GM10266 (cell line): ENCODE measurements around the gene SLC17A2.

ENCODE experiments used
- DNase-seq: peaks from one replicate; pipeline ENCODE4 v3.0.0; 2012; ENCODE audit errors: extremely low spot score
- TF ChIP-seq, protein P1 (sequence below): IDR thresholded peaks from 2 replicates; pipeline ENCODE4 v1.5.1; 2012; ENCODE audit warnings: mild to moderate bottlenecking, low read depth; ENCODE audit not compliant: control insufficient read depth, insufficient read depth; ENCODE audit errors: missing control alignments

SLC17A2 gene

GRCh38 chr6:25960734-25961133 lies 30.2 kb upstream of the SLC17A2 start:
- TF ChIP-seq, protein P1, sequence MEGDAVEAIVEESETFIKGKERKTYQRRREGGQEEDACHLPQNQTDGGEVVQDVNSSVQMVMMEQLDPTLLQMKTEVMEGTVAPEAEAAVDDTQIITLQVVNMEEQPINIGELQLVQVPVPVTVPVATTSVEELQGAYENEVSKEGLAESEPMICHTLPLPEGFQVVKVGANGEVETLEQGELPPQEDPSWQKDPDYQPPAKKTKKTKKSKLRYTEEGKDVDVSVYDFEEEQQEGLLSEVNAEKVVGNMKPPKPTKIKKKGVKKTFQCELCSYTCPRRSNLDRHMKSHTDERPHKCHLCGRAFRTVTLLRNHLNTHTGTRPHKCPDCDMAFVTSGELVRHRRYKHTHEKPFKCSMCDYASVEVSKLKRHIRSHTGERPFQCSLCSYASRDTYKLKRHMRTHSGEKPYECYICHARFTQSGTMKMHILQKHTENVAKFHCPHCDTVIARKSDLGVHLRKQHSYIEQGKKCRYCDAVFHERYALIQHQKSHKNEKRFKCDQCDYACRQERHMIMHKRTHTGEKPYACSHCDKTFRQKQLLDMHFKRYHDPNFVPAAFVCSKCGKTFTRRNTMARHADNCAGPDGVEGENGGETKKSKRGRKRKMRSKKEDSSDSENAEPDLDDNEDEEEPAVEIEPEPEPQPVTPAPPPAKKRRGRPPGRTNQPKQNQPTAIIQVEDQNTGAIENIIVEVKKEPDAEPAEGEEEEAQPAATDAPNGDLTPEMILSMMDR, result no peak
- no peak for DNase-seq

DNA sequence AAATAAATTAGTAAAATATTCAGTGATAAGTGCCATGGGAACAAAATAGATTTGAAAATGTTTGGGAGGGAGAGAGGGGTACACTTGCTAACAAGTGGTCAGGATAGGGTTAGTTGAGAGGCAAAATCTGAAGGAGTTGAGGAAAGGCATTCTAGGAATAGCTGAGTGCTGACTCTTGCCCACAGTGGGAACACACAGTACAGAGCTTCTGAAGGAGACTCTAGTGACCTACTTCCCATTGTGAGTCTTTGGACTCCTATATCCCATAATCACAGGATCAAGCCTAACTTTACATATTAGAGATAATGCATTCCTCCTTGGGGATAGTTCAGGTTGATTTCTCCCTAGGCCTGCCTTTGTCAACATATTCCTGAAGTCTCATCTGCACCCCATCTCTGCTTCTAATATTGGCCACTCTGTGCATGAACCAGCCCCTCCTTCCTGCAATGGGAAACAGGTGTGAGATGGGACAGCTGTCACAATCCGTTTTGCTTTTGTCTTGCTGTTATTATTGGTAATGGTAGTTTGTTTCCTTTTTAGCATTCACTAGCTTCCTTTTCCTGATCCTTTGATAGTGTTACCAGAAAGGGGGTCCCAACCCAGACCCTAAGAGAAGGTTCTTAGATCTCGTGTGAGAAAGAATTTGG lies 29.5 kb upstream of the SLC17A2 start:
- TF ChIP-seq, protein P1, result no peak
- DNase-seq, result no peak

- DNase-seq, result no peak
- TF ChIP-seq, protein P1, result no peak
Observed at GRCh38 chr6:25958700-25959162, 28.2 kb upstream of the SLC17A2 start.

DNA sequence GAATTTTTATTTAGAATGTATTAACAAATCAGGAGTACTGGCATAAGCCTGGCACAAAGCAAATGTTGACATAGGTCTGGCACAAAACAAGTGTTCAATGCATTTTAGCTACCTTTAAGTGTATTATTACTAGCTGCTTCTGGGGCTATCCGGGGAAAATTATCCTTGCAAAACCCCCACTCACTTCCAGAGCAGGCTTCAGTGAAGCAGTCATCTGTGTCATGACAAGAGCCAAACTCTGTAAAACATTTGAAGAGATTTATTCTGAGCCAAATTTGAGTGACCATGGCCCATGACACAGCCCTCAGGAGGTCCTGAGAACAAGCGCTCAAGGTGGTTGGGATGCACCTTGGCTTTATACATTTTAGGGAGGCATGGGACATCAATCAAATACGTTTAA lies 25.7 kb upstream of the SLC17A2 start:
- TF ChIP-seq, protein P1, result no peak
- no peak for DNase-seq

DNA sequence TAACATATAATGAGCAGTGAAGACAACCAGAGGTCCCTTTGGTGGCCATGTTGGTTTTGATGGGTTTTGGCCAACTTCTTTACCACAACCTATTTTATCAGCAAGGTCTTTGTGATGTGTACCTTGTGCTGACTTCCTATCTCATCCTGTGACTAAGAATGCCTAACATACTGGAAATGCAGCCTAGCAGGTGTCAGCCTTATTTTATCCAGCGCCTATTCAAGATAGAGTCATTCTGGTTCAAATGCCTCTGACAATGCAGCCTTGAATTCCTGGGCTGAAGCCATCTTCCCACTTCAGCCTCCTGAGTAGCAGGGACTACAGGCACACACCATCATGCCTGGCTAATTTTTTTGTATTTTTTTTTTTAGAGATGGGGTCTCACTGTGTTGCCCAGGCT lies 24.3 kb upstream of the SLC17A2 start:
- TF ChIP-seq, protein P1, result no peak
- no peak for DNase-seq

GRCh38 chr6:25953733-25954132 lies 23.2 kb upstream of the SLC17A2 start:
- no peak for DNase-seq
- TF ChIP-seq, protein P1, result no peak

- DNase-seq, result no peak
- TF ChIP-seq, protein P1, result no peak
Observed at GRCh38 chr6:25952535-25952934, 22.0 kb upstream of the SLC17A2 start.
